HCT116 (cell line): ENCODE measurements around the gene LSM12. TPM values are rescaled to one million over a fixed set of nuclear protein-coding genes. Genes with fewer than 3 reads are reported as not detected.

Experiments
- ATAC-seq: fragments of 200-7000 bp; cut with Tn5 transposase; 2 replicates; pipeline ENCODE4 v1.9.1; 2020; ENCODE audit warnings: mild to moderate bottlenecking, moderate library complexity
- BruUV-seq: library from RNA; stranded (reverse); fragments of 400-500 nt; replicated peaks from 2 replicates; lab custom pipeline; 2021; lab: Mats Ljungman, UMichigan
- CTCF ChIA-PET: fragments of 300-600 bp; sonication (Branson Sonifier 250); formaldehyde crosslinking; loops from one replicate; lab custom pipeline; 2021; ENCODE audit warnings: antibody characterized with exemption; lab: Charles Lee
- POLR2A ChIA-PET: fragments of 300-600, 350-600 bp; sonication (Branson Sonifier 250); formaldehyde crosslinking; loops from one replicate; lab custom pipeline; 2021; ENCODE audit warnings: antibody characterized with exemption; lab: Charles Lee
- RAD21 ChIA-PET, 2 experiments: fragments of 300-600 bp; sonication (Branson Sonifier 250); formaldehyde crosslinking; loops; one replicate each; lab custom pipeline; 2023; ENCODE audit warnings: low total read pairs in 2 of 2; ENCODE audit not compliant: uncharacterized antibody in 2 of 2, unreplicated experiment in 2 of 2, low non-redundant PET in 1 of 2; lab: Charles Lee
- DNase-seq: peaks from one replicate; pipeline ENCODE4 v3.0.0-alpha.2; 2010; ENCODE audit warnings: low read depth, low spot score
- H2AFZ ChIP-seq: fragments of 200-600 bp; shearing (Covaris generic), sonication (generic); 2 replicates; pipeline ENCODE4 v1.6.1; 2017; ENCODE audit warnings: low read depth, mixed run types, mixed read lengths, antibody characterized with exemption, low read length; ENCODE audit not compliant: poor library complexity, severe bottlenecking
- H3K27ac ChIP-seq: 2 replicates; pipeline ENCODE4 v1.5.1; 2012; ENCODE audit warnings: low read depth, low read length
- H3K27me3 ChIP-seq: fragments of 200-600 bp; sonication (generic); 2 replicates; pipeline ENCODE4 v1.6.1; 2016; ENCODE audit warnings: mixed run types, low read length, mixed read lengths; ENCODE audit not compliant: insufficient read depth
- H3K36me3 ChIP-seq, 2 experiments: fragments of 200-500 bp in 1 of 2; fragments of 200-600 bp in 1 of 2; sonication (Bioruptor generic) in 1 of 2; sonication (generic) in 1 of 2; 2 replicates each; pipeline versions ENCODE4 v1.5.1 to v1.6.1; 2014 to 2016; ENCODE audit warnings: low read length in 2 of 2, inconsistent platforms in 1 of 2, mixed read lengths in 1 of 2, mixed run types in 1 of 2; ENCODE audit not compliant: insufficient read depth in 2 of 2, control insufficient read depth in 1 of 2
- H3K4me1 ChIP-seq, 2 experiments: fragments of 200-600 bp in 1 of 2; sonication (generic) in 1 of 2; 2 replicates each; pipeline versions ENCODE4 v1.5.1 to v1.6.1; 2012 to 2017; ENCODE audit warnings: low read length in 2 of 2, inconsistent platforms in 1 of 2, mild to moderate bottlenecking in 1 of 2, mixed read lengths in 1 of 2, mixed run types in 1 of 2, moderate library complexity in 1 of 2; ENCODE audit not compliant: insufficient read depth in 2 of 2, control insufficient read depth in 1 of 2
- H3K4me2 ChIP-seq: fragments of 200-600 bp; sonication (generic); 2 replicates; pipeline ENCODE4 v1.6.1; 2017; ENCODE audit warnings: mixed run types, low read length, mixed read lengths
- H3K4me3 ChIP-seq, 2 experiments: fragments of 200-600 bp in 1 of 2; sonication (generic) in 1 of 2; replicated peaks in 1 of 2; 2 replicates each; pipeline ENCODE4 v1.5.1; 2011 to 2016; ENCODE audit warnings: low read length in 2 of 2, control low read depth in 1 of 2, low read depth in 1 of 2, mild to moderate bottlenecking in 1 of 2, mixed read lengths in 1 of 2, mixed run types in 1 of 2
- H3K79me2 ChIP-seq: fragments of 200-600 bp; sonication (generic); 2 replicates; pipeline ENCODE4 v1.6.1; 2017; ENCODE audit warnings: mild to moderate bottlenecking, mixed run types, low read length, moderate library complexity, mixed read lengths; ENCODE audit not compliant: insufficient read depth
- H3K9ac ChIP-seq: fragments of 200-600 bp; sonication (generic); 2 replicates; pipeline ENCODE4 v1.6.1; 2016; ENCODE audit warnings: low read length, mixed read lengths
- H3K9me2 ChIP-seq: fragments of 200-600 bp; sonication (generic), shearing (Covaris generic); 2 replicates; pipeline ENCODE4 v1.6.1; 2017; ENCODE audit warnings: mixed run types, mild to moderate bottlenecking, moderate library complexity; ENCODE audit not compliant: insufficient read depth
- H3K9me3 ChIP-seq, 2 experiments: fragments of 200-500 bp in 1 of 2; fragments of 200-600 bp in 1 of 2; sonication (Bioruptor generic) in 1 of 2; sonication (generic) in 1 of 2; 2 replicates each; pipeline ENCODE4 v1.6.1; 2014 to 2017; ENCODE audit warnings: low read length in 2 of 2, mixed read lengths in 2 of 2, inconsistent platforms in 1 of 2, low read depth in 1 of 2, mild to moderate bottlenecking in 1 of 2, mixed run types in 1 of 2, moderate library complexity in 1 of 2; ENCODE audit not compliant: control insufficient read depth in 1 of 2, insufficient read depth in 1 of 2
- H4K20me1 ChIP-seq: fragments of 200-600 bp; sonication (generic), shearing (Covaris generic); 2 replicates; pipeline ENCODE4 v1.6.1; 2017; ENCODE audit warnings: mixed run types, mild to moderate bottlenecking, moderate library complexity; ENCODE audit not compliant: insufficient read depth
- EGR1 ChIP-seq: IDR thresholded peaks from 2 replicates; pipeline ENCODE4 v1.6.1; 2012; ENCODE audit warnings: low read depth
- ELF1 ChIP-seq: IDR thresholded peaks from 2 replicates; pipeline ENCODE4 v1.6.1; 2012; ENCODE audit warnings: low read depth, borderline replicate concordance
- EZH2phosphoT487 ChIP-seq: fragments of 200-600 bp; IDR thresholded peaks from 2 replicates; pipeline ENCODE4 v1.6.1; 2018; ENCODE audit warnings: antibody characterized with exemption, borderline replicate concordance
- FOSL1 ChIP-seq: IDR thresholded peaks from 2 replicates; pipeline ENCODE4 v1.6.1; 2012; ENCODE audit warnings: low read depth
- JUND ChIP-seq: IDR thresholded peaks from 2 replicates; pipeline ENCODE4 v1.6.1; 2012
- RAD21 ChIP-seq: IDR thresholded peaks from 2 replicates; pipeline ENCODE4 v1.6.1; 2012; ENCODE audit warnings: low read depth, mild to moderate bottlenecking
- SIN3A ChIP-seq: IDR thresholded peaks from 2 replicates; pipeline ENCODE4 v1.6.1; 2012; ENCODE audit warnings: low read depth
- YY1 ChIP-seq: IDR thresholded peaks from 2 replicates; pipeline ENCODE4 v1.6.1; 2011; ENCODE audit warnings: low read length, low read depth, moderate library complexity, mild to moderate bottlenecking; ENCODE audit not compliant: insufficient replicate concordance; ENCODE audit errors: extremely low read depth
- ZFX ChIP-seq: fragments of 450-650 bp; IDR thresholded peaks from 2 replicates; pipeline ENCODE4 v1.6.1; 2017
- ZNF274 ChIP-seq: fragments of 200-500 bp; sonication (Bioruptor generic); IDR thresholded peaks from 2 replicates; pipeline ENCODE4 v1.6.1; 2014; ENCODE audit warnings: mild to moderate bottlenecking, low read depth, low read length, inconsistent platforms
- intact Hi-C: fragments of 100-400 bp; cut with micrococcal nuclease; formaldehyde crosslinking; loops from 2 replicates; pipeline ENCODE4 v1.10.0; 2022
- total RNA-seq: library from RNA; stranded (reverse); gene quantifications from one replicate; pipeline ENCODE4 v1.2.1, GENCODE V29; 2021; ENCODE audit not compliant: unreplicated experiment
- TF ChIP-seq, protein P1 (sequence below), 3 experiments: fragments of 200-600 bp in 1 of 3; sonication (generic) in 1 of 3; IDR thresholded peaks in 2 of 3; conservative IDR thresholded peaks in 1 of 3; 2 replicates each; pipeline ENCODE4 v1.5.1; 2012 to 2017; ENCODE audit warnings: low read depth in 2 of 3, low read length in 2 of 3, antibody characterized with exemption in 1 of 3, borderline replicate concordance in 1 of 3, control low read depth in 1 of 3, mild to moderate bottlenecking in 1 of 3, mixed read lengths in 1 of 3, mixed run types in 1 of 3, moderate library complexity in 1 of 3; ENCODE audit not compliant: insufficient read depth in 1 of 3
- TF ChIP-seq, protein P2 (sequence below): IDR thresholded peaks from 2 replicates; pipeline ENCODE4 v1.6.1; 2012; ENCODE audit warnings: low read depth
- TF ChIP-seq, protein P3 (sequence below): IDR thresholded peaks from 2 replicates; pipeline ENCODE4 v1.6.1; 2012

The LSM12 gene
- total RNA-seq, 1 experiment from 2014 or later, result 99.6 TPM

DNA sequence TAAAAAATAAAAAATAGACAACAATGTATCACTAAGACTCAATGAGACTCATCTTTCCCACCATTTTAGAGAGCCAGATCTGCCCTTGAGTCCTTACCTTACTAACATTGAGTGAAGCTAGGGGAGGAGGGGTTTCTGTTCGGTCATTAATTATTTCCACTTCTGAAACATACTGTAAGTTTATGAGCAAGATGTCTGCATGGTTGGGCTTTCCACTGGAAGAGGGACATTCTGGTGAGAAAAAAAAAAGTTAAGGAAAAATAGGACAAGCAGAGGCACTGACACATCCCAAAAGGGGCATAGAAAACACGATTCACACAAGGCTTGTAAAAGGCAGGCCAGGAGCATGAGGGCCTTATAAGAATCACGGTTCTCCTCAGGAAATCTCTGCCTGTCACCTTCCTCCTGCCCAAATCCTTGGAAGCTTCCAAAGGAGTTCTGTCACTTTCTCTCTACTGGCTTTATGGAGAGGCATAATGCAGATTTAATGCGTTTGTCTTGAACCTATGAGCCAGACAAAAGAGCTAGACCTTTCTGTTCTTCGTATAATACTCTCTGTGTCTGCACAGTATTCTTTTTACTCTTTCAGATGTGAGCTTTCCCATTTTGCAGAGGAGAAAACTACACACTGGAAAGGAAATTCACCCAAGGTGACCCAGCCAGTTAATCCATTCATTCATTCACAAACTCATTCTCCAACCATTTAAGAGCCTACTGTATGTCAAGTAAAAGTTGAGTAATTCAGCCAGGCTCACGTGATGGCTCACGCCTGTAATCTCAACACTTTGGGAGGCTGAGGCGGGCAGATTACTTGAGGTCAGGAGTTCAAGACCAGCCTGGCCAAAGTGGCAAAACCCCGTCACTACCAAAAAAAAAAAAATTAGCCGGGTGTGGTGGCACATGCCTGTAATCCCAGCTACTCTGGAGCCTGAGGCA, 2.5 kb downstream of the LSM12 start:
- Histone ChIP-seq H3K9me3 (no peaks in the 10 kb centered on the region), H3K4me1 (peaks cover 6 to 22% of the 10 kb centered on the region in 2 experiments; a peak in 3 of 4 replicates), H3K9ac (no peak overlapping the region), H2AFZ (no peak overlapping the region), H4K20me1 (peaks cover 7% of the 10 kb centered on the region; the same call in 1 of the 2 replicates), H3K4me2 (no peak overlapping the region; the same call in 1 of the 2 replicates), H3K79me2 (peaks cover 77% of the 10 kb centered on the region), H3K27me3 (no peaks in the 10 kb centered on the region), H3K27ac (no peak overlapping the region), H3K4me3 (no peak overlapping the region), H3K9me2 (no peaks in the 10 kb centered on the region), H3K36me3 (peaks cover 34 to 47% of the 10 kb centered on the region in 2 experiments)
- ChIA-PET POLR2A (no interaction called here), CTCF (no interaction called here), RAD21 (no interaction called here)
- TF ChIP-seq FOSL1, result no peak
- TF ChIP-seq, protein P1, sequence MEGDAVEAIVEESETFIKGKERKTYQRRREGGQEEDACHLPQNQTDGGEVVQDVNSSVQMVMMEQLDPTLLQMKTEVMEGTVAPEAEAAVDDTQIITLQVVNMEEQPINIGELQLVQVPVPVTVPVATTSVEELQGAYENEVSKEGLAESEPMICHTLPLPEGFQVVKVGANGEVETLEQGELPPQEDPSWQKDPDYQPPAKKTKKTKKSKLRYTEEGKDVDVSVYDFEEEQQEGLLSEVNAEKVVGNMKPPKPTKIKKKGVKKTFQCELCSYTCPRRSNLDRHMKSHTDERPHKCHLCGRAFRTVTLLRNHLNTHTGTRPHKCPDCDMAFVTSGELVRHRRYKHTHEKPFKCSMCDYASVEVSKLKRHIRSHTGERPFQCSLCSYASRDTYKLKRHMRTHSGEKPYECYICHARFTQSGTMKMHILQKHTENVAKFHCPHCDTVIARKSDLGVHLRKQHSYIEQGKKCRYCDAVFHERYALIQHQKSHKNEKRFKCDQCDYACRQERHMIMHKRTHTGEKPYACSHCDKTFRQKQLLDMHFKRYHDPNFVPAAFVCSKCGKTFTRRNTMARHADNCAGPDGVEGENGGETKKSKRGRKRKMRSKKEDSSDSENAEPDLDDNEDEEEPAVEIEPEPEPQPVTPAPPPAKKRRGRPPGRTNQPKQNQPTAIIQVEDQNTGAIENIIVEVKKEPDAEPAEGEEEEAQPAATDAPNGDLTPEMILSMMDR (IDR thresholded peaks at IDR 0.05 in 2 of 3, conservative IDR thresholded peaks at IDR 0.05 in 1 of 3; ENCODE audit: borderline replicate concordance in 1 of 3, insufficient read depth in 1 of 3, low read depth in 2 of 3, low read length in 2 of 3), result no peak
- TF ChIP-seq EGR1, result no peak
- DNase-seq (no peak), ATAC-seq (no peak)
- intact Hi-C loops, result no loop called here
- no TSS peak for BruUV-seq

DNA sequence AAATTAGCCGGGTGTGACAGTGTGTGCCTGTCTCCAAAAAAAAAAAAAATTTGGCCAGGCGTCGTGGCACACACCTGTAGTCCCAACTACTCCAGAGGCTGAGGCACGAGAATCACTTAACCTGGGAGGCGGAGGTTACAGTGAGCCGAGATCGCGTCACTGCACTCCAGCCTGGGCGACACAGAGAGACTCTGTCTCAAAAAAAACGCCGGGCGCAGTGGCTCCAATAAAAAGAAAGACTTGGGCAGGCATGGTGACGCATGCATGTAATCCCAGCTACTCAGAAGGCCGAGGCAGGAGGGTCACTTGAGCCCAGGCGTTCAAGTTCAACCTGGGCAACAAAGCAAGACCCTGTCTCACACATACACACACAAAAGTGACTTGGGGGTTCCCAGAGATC, 3.6 kb downstream of the LSM12 start:
- H4K20me1 ChIP-seq, result peaks cover 7% of the 10 kb centered on the region; the same call in 1 of the 2 replicates
- peaks cover 34 to 52% of the 10 kb centered on the region in 2 experiments for H3K36me3 ChIP-seq
- H3K4me2 ChIP-seq, result no peak overlapping the region
- DNase-seq, result no peak
- H3K79me2 ChIP-seq, result peaks cover 86% of the 10 kb centered on the region
- H3K4me1 ChIP-seq, result peaks cover 6 to 22% of the 10 kb centered on the region in 2 experiments; a peak in 3 of 4 replicates
- H2AFZ ChIP-seq, result no peak overlapping the region
- ChIA-PET POLR2A (no interaction called here), RAD21 (no interaction called here), CTCF (no interaction called here)
- ATAC-seq, result no peak
- H3K9me2 ChIP-seq, result no peaks in the 10 kb centered on the region
- no peak overlapping the region for H3K9ac ChIP-seq
- H3K4me3 ChIP-seq, result no peak overlapping the region
- intact Hi-C loops, result no loop called here
- H3K27ac ChIP-seq, result no peak overlapping the region
- no peaks in the 10 kb centered on the region for H3K9me3 ChIP-seq
- no peaks in the 10 kb centered on the region for H3K27me3 ChIP-seq
- BruUV-seq, result no TSS peak
- TF ChIP-seq, protein P2, sequence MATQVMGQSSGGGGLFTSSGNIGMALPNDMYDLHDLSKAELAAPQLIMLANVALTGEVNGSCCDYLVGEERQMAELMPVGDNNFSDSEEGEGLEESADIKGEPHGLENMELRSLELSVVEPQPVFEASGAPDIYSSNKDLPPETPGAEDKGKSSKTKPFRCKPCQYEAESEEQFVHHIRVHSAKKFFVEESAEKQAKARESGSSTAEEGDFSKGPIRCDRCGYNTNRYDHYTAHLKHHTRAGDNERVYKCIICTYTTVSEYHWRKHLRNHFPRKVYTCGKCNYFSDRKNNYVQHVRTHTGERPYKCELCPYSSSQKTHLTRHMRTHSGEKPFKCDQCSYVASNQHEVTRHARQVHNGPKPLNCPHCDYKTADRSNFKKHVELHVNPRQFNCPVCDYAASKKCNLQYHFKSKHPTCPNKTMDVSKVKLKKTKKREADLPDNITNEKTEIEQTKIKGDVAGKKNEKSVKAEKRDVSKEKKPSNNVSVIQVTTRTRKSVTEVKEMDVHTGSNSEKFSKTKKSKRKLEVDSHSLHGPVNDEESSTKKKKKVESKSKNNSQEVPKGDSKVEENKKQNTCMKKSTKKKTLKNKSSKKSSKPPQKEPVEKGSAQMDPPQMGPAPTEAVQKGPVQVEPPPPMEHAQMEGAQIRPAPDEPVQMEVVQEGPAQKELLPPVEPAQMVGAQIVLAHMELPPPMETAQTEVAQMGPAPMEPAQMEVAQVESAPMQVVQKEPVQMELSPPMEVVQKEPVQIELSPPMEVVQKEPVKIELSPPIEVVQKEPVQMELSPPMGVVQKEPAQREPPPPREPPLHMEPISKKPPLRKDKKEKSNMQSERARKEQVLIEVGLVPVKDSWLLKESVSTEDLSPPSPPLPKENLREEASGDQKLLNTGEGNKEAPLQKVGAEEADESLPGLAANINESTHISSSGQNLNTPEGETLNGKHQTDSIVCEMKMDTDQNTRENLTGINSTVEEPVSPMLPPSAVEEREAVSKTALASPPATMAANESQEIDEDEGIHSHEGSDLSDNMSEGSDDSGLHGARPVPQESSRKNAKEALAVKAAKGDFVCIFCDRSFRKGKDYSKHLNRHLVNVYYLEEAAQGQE, result no peak
- TF ChIP-seq YY1 (no peak), EZH2phosphoT487 (no peak), EGR1 (no peak), JUND (no peak), ZFX (no peak), SIN3A (no peak), ZNF274 (no peak), RAD21 (no peak), ELF1 (no peak)
- TF ChIP-seq, protein P3, sequence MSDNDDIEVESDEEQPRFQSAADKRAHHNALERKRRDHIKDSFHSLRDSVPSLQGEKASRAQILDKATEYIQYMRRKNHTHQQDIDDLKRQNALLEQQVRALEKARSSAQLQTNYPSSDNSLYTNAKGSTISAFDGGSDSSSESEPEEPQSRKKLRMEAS, result no peak
